CD4-positive, alpha-beta T cell treated with Interferon gamma for 1 hour (primary cell): ENCODE data around the gene GDF10.

ENCODE experiments used
- DNase-seq: peaks from one replicate; pipeline ENCODE4 v3.0.0-alpha.2; 2020

Gene GDF10

DNA sequence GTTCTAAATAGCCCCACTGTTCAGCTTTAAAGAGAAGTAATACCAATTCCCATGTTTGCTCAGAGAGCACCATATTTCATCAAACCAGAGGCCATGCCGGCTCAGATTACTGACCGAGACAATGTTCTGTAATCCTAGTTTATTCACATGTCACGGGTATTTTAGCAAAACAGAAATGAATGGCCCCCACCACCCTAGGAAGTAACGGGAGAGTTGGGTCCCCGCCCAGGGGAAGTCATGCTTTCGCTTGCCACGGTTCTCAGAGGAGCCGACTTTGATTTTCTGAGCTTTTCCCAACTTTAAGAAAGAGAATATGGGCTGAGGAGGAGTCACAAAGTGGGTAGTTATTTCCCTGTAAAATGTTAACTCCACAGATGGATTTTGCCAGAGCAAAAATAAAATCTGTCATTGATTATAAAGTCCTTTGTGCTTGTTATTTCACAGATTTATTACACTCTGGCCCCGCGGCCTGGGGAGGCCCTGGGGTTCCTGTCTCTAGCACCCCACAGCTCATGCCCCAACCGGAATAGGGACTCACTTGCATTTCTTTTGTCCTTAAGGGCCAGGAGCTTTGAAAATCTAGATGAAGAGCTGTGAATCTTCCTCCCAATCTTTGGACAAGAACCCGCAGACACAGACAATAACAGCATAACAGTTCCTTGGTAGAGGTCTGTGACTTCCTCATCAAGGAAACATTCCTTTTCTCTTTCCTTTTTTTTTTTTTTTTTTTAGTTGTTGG lies 3.7 kb upstream of the GDF10 start:
- DNase-seq: no peak

DNA sequence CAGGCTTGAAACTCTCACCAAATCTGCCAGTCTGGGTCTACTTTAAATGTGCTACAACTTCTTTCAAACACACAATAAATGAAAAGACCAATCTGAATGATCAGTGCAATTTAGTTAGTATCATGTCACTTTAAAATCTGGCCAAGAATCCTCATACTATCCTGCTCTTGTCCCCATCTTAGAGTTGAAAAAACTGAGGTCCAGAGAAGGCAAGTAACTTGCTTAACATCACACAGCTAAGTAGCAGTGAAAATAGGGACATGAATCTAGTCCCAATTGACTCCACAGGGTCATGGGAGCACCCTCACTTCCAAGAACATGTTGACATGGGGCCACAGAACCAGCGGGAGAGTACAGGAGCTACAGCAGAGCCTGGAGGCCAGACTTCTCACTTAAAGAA lies 3.1 kb upstream of the GDF10 start:
- DNase-seq: no peak

DNA sequence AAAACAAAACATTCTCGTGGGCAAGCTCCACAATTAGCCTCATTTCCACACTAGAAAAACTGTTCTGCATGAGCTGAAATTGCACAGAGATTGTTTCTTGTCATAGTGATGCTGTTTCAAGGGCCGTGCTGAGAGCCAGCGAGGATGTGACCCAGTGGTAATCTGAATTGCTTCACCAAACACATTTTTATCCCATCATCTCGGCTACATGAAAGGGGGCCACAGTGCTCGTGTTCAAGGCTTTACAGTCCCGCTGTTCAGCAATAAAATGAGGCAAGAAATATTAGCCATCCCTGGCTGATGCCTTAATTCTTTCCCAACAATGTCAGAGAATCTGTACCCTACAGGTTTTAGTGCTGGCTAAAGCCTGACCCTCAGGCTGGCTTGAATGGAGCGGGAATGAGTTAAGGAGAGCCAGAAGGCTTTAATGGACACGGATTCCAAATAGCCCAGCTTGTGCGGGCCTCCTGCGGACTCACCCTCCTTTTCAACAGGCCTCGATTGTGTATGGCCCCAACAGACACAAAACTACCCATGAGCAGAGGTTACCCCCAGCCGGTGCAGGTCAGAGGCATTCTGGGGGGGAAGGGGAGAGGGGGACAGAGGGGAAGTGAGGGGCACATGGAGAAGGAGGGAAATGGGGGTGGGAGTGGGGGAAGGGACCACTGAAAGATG lies 2.0 kb upstream of the GDF10 start:
- DNase-seq: no peak

- DNase-seq: no peak
Observed at GRCh38 chr10:47298715-47299114, 1.3 kb upstream of the GDF10 start.

- DNase-seq: no peak
Observed at GRCh38 chr10:47300429-47300931, 483 bp downstream of the GDF10 start.

DNA sequence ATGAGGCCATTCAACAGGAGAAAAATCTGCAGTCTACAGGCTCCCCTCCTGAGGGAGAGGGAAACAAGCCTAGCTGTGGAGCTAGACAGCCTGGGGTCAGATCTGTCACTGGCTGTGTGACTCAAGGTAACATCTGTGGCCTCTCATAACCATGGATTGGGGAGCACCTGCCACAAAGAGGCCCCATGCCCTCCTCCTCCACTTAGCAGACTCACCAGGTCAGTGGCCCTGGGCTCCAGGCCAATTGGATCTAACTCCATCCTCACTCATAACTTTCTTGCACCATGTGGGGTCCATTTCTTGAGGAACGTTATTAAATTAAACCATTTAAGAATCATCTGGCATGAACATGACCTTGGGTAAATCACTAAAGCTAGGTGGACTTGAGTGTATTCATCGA lies 1.8 kb downstream of the GDF10 start:
- DNase-seq: no peak

DNA sequence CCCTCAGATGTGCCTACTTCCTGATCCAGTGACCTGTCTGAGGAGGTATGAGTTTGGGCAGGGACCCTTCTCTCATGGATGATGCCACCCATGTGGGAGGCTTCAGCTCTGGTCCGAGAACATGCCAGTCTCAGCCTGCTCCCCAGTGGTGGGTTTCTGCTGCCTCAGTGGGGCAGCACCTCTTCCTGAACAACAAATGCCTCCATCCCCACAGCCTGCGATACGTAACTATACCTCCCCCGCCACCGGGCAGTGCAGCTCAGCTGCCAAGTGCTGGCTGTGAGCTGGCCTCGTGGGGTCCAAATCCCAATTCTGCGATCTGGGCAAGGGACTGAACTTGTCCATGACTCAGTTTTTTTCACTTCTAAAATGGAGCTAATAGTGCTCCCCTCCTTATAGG lies 3.1 kb downstream of the GDF10 start:
- no peak for DNase-seq

DNA sequence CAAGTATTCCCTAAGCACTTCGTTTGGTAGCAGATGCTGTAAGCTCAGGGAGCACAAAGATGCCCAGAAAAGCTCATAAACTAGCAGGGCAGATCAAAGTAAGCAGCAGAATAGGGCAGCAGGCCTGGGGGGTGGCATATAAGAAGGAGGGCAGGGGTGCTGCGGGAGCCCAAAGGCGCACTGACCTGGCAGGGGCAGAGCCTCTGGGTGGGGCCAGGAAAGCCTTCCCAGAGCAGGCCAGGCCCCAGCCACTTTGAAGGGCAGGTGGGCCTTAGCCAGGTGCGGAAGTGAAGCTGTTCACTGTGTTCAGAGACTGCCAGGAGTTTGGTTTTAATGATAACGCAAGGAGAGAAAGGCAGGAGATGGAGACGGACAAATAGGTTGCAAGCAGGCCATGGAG lies 3.9 kb downstream of the GDF10 start:
- DNase-seq: no peak

- DNase-seq: no peak
Observed at GRCh38 chr10:47305566-47305965, 5.6 kb downstream of the GDF10 start.

DNA sequence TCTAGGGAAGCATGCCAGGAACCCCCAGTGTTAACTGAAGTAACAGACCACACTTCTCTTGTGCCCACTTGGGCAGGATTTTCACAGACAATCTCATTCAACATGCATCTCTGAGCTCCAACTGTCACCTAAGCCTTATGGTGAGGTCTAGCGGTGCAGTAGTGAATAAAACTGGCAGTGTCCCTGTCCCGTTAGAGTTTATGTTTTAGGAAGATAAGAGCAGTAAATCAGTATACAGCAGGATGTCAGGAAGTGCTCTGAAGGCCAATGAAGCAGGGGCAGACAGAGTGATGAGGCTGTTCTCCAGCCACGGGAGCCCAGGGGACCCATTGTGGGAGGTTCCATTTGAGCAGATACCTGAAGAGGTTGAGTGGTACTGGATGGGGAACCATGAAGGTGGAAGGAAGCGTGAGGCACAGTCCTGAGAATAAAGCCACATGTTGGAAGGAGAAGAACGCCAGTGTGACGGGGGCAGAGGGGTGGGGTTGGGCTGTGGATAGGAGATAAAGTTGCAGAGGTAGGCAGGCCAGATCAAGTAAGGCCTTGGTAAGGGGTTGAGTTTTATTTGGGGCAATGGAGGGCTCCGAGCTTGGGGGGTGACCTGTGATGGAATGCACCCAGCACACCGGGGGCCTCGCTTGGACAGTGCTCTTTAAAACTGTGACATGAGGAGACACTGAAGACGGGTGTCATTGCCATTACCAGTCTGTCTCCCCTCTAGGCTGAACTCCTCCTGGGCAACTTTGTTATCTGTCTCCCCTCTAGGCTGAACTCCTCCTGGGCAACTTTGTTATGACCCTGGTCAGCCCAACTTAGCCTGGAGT lies 6.6 kb downstream of the GDF10 start:
- DNase-seq: no peak

DNA sequence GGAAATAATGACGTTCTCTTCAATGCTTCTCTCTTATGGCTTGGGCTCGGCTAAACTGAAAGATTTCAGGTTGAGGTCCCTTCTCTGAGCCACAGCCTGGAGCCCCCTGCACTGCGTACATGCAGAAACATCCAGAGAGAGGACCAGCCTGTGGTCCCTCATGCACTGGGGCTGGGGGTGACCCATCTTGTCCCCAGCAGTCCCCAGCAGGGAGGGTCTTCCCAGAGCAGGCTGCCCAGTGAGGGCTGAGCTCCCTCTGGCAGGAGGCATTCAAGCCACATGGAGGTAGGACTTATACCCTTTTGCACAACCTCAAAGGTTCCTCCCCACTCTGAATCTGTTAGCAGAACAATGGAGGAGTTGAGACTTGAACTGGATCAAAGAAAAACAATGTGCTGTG lies 7.4 kb downstream of the GDF10 start:
- no peak for DNase-seq

DNA sequence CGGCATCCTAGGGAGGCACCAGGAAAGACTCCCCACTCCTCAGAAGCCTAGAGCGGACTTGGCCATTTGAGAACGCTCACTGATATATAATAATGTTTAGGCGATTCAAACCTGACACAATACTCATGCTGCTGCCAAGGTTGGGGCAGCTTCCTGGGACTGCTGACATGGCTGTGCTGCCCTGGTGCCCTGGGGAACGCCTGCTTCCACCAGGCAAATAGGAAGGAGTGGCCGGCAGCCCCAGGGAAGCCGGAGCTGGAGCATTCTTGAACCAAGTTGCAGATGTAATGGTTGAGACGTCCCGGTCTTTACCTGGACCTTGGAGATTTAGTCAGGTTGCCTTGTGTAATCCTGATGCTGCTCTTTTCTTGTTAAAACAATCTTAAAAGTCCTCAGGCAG lies 8.8 kb downstream of the GDF10 start:
- DNase-seq: no peak

- no peak for DNase-seq
Observed at GRCh38 chr10:47309408-47310089, 9.6 kb downstream of the GDF10 start.

- no peak for DNase-seq
Observed at GRCh38 chr10:47310090-47310505, 10.1 kb downstream of the GDF10 start.

- peak; percentile 41 for DNase-seq
Observed at GRCh38 chr10:47311193-47311931, 11.4 kb downstream of the GDF10 start.

DNA sequence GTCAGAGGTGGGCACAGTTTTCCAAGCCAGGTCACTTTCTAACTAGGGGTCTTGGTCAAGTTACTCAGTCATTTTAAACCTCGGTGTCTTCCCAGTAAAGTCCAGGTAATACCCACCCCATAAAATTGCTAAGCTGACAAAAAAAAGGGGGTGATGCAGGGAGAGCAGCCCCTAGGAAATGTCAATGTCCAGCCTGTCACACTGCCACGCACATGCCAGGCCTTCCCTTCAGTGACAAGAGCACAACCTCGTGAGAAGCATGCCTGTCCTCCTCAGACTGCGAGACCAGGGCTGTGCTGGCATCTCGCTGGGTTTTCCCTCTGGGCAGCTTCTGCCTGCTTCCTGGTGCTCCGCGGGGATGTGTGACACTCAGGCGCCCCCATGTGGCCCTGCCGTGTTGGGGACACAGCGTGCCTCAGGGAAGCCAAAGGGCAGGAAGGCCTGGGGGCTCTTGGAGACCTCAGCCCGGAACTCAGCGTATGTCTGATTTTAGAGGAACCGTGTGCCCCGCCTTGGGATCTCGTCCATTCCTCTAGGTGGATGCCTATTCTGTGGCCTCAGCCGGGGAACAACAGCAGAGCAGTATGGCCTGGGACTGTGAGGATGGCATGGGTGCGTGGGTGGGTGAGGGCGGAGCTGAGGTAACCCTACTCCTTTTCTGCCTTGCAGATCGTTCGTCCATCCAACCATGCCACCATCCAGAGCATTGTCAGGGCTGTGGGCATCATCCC lies 12.1 kb downstream of the GDF10 start:
- DNase-seq: peak; percentile 80

DNA sequence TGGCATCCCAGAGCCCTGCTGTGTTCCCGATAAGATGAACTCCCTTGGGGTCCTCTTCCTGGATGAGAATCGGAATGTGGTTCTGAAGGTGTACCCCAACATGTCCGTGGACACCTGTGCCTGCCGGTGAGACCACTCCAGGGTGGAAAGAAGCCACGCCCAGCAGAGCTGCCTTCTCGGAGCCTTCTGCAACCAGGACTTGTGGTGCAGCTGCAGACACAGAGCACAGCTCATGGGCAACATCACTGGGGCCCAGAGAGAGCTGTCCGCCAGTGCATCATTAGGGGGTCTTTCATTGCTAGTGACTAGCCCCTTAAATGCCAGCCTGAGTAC lies 12.6 kb downstream of the GDF10 start:
- no peak for DNase-seq

- DNase-seq: no peak
Observed at GRCh38 chr10:47314416-47314970, 14.5 kb downstream of the GDF10 start.

- no peak for DNase-seq
Observed at GRCh38 chr10:47315421-47315820, 15.4 kb downstream of the GDF10 start.

DNA sequence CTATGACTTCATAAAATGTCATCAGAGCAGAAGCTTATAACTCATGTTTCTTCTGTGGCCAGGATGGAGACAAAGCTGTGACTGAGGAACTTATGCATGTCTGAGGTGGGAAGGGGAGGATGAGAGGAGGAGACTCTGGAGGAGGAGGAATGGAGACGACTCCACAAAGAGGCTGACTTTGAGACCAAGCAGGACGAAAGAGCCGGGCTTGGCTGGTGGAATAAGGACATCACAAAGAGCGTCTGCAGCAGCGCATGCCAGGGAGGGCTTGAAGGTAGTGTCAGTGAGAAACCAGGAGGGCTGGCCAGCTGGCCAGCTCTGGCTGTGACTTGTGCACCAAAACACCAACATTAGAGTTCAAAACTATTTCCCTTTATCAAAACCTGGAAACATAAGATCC lies 16.1 kb downstream of the GDF10 start:
- no peak for DNase-seq

GRCh38 chr10:47317251-47317650 lies 17.3 kb downstream of the GDF10 start:
- DNase-seq: no peak
